K562 (cell line): Measurements from ENCODE around the gene CD9. TPM values are rescaled to one million over a fixed set of nuclear protein-coding genes. Genes with fewer than 3 reads are reported as not detected.

Source experiments
- ATAC-seq: fragments of 200-7000 bp; cut with Tn5 transposase; 3 replicates; pipeline ENCODE4 v1.9.1; 2020; ENCODE audit warnings: moderate library complexity
- BruUV-seq: library from RNA; stranded (reverse); fragments of 400-500 nt; replicated peaks from 2 replicates; lab custom pipeline; 2021; lab: Mats Ljungman, UMichigan
- CTCF ChIA-PET: fragments of 300-600 bp; formaldehyde crosslinking; extraction: SDS; loops from one replicate; lab custom pipeline; 2021; ENCODE audit warnings: low intra/inter-chr PET ratio; lab: Yijun Ruan, JAX
- POLR2A ChIA-PET: fragments of 300-600, 350-650 bp; sonication (Branson Sonifier 250); formaldehyde crosslinking; extraction: SDS; loops from one replicate; lab custom pipeline; 2021; ENCODE audit warnings: antibody characterized with exemption, inconsistent platforms; lab: Yijun Ruan, JAX
- DNase-seq, 4 experiments: peaks; one replicate each; pipeline versions ENCODE4 v3.0.0 to v3.0.0-alpha.2; 2011 to 2018; ENCODE audit warnings: low spot score in 3 of 4, mixed read lengths in 3 of 4; ENCODE audit errors: extremely low read depth in 1 of 4
- FAIRE-seq: peaks from 2 replicates; lab custom pipeline; 2011; peaks lifted over from hg19 to GRCh38; lab: Jason Lieb, UNC
- H2AFZ ChIP-seq: 2 replicates; pipeline ENCODE4 v1.6.0; 2011; ENCODE audit warnings: low read depth, low read length, control low read depth, inconsistent platforms
- H3K27ac ChIP-seq: fragments of 200-600 bp; 3 replicates; pipeline ENCODE4 v1.8.0; 2011; ENCODE audit warnings: low read depth, mild to moderate bottlenecking, control low read depth, inconsistent platforms, low read length, moderate library complexity, mixed read lengths; ENCODE audit errors: extremely low read depth
- H3K27me3 ChIP-seq, 2 experiments: fragments of 300-600 bp in 1 of 2; 2 replicates in 1 of 2; 3 replicates in 1 of 2; pipeline versions ENCODE4 v1.6.0 to v1.8.0; 2011; ENCODE audit warnings: inconsistent platforms in 2 of 2, low read length in 2 of 2, mild to moderate bottlenecking in 1 of 2, mixed read lengths in 1 of 2, moderate library complexity in 1 of 2; ENCODE audit not compliant: control insufficient read depth in 2 of 2, insufficient read depth in 2 of 2
- H3K36me3 ChIP-seq: fragments of 300-600 bp; 3 replicates; pipeline ENCODE4 v1.8.0; 2011; ENCODE audit warnings: mild to moderate bottlenecking, low read length, inconsistent platforms; ENCODE audit not compliant: control insufficient read depth, insufficient read depth
- H3K4me1 ChIP-seq, 2 experiments: fragments of 200-600 bp in 1 of 2; replicated peaks in 1 of 2; 2 replicates in 1 of 2; 3 replicates in 1 of 2; pipeline versions ENCODE4 v1.5.1 to v1.8.0; 2011; ENCODE audit warnings: inconsistent platforms in 2 of 2, low read length in 2 of 2, mild to moderate bottlenecking in 1 of 2, mixed read lengths in 1 of 2, moderate library complexity in 1 of 2; ENCODE audit not compliant: control insufficient read depth in 2 of 2, insufficient read depth in 2 of 2
- H3K4me2 ChIP-seq: 2 replicates; pipeline ENCODE4 v1.6.1; 2011; ENCODE audit warnings: low read length, control low read depth, inconsistent platforms, mixed read lengths; ENCODE audit not compliant: insufficient read depth
- H3K4me3 ChIP-seq: fragments of 200-600 bp; sonication (generic), shearing (Covaris generic); 2 replicates; pipeline ENCODE4 v1.5.1; 2016; ENCODE audit warnings: control low read depth, inconsistent platforms
- H3K79me2 ChIP-seq: fragments of 200-600 bp; 3 replicates; pipeline ENCODE4 v1.8.0; 2011; ENCODE audit warnings: low read length, inconsistent platforms; ENCODE audit not compliant: control insufficient read depth, insufficient read depth
- H3K9ac ChIP-seq, 2 experiments: 2 replicates each; pipeline versions ENCODE4 v1.6.0 to v1.6.1; 2011; ENCODE audit warnings: low read depth in 2 of 2, low read length in 2 of 2, control low read depth in 1 of 2, inconsistent platforms in 1 of 2, mild to moderate bottlenecking in 1 of 2, mixed read lengths in 1 of 2; ENCODE audit not compliant: insufficient read depth in 1 of 2
- H3K9me1 ChIP-seq: one replicate; pipeline ENCODE4 v1.6.0; 2011; ENCODE audit warnings: inconsistent platforms, mild to moderate bottlenecking, low read length, moderate library complexity; ENCODE audit not compliant: control insufficient read depth, insufficient read depth
- H3K9me3 ChIP-seq: replicated peaks from 2 replicates; pipeline ENCODE4 v1.5.1; 2011; ENCODE audit warnings: low read depth, low read length, inconsistent platforms; ENCODE audit not compliant: control insufficient read depth, insufficient read depth
- H4K20me1 ChIP-seq: replicated peaks from 2 replicates; pipeline ENCODE4 v1.6.1; 2011; ENCODE audit warnings: low read length, inconsistent platforms, mixed read lengths; ENCODE audit not compliant: control insufficient read depth, insufficient read depth
- CC2D1A ChIP-seq: fragments of 450-650 bp; IDR thresholded peaks from 2 replicates; pipeline ENCODE4 v1.6.1; 2017; ENCODE audit warnings: mild to moderate bottlenecking
- HCFC1 ChIP-seq: IDR thresholded peaks from 2 replicates; pipeline ENCODE4 v1.6.1; 2012; ENCODE audit warnings: low read depth, low read length, improper control_type of control experiment
- HMG20B ChIP-seq: fragments of 250-450 bp; sonication (Bioruptor Pico); IDR thresholded peaks from 2 replicates; pipeline ENCODE4 v1.5.0; 2021; ENCODE audit warnings: mild to moderate bottlenecking
- HNRNPK ChIP-seq: fragments of 200-400 bp; formaldehyde crosslinking; IDR thresholded peaks from one replicate; pipeline ENCODE4 v1.6.1; 2018; ENCODE audit warnings: mild to moderate bottlenecking, low read depth, low read length; ENCODE audit not compliant: poor library complexity, severe bottlenecking
- MCM7 ChIP-seq, 2 experiments: fragments of 450-650 bp; IDR thresholded peaks; 2 replicates each; pipeline ENCODE4 v1.6.1; 2016 to 2018
- MYNN ChIP-seq, 2 experiments: sonication (generic); formaldehyde crosslinking in 1 of 2; IDR thresholded peaks; 2 replicates each; pipeline versions ENCODE4 v1.5.0 to v1.6.1; 2016 to 2020; ENCODE audit warnings: antibody characterized with exemption in 1 of 2, missing genetic modification reagents in 1 of 2
- NRF1 ChIP-seq, 2 experiments: fragments of 450-650 bp; IDR thresholded peaks in 1 of 2; conservative IDR thresholded peaks in 1 of 2; 2 replicates each; pipeline ENCODE4 v1.6.1; 2014; ENCODE audit warnings: mild to moderate bottlenecking in 2 of 2
- PHF8 ChIP-seq: fragments of 200-600 bp; sonication (generic); IDR thresholded peaks from 2 replicates; pipeline ENCODE4 v1.6.1; 2012; ENCODE audit warnings: mixed run types, mild to moderate bottlenecking, inconsistent platforms, low read length, moderate library complexity, borderline replicate concordance
- YY1 ChIP-seq, 3 experiments: IDR thresholded peaks; 2 replicates each; pipeline ENCODE4 v1.6.1; 2011; ENCODE audit warnings: low read length in 2 of 3, mild to moderate bottlenecking in 2 of 3, moderate library complexity in 2 of 3, borderline replicate concordance in 1 of 3, control low read depth in 1 of 3, low read depth in 1 of 3; ENCODE audit not compliant: insufficient read depth in 3 of 3, insufficient replicate concordance in 2 of 3, control insufficient read depth in 1 of 3, insufficient read length in 1 of 3; ENCODE audit errors: extremely low read depth in 1 of 3
- WGBS: fragments of 100-300 bp; shearing (Covaris generic); methylation state at CpG from one replicate; pipeline ENCODE4 v1.1.6; 2016; ENCODE audit warnings: low coverage, mixed read lengths; ENCODE audit not compliant: insufficient coverage; ENCODE audit errors: missing lambda C conversion rate; 5-methylcytosine and 5-hydroxymethylcytosine counted together
- in situ Hi-C: fragments of 300-500 bp; cut with MboI; formaldehyde crosslinking; loops from 4 replicates; pipeline ENCODE4 v1.15.0; 2018; ENCODE audit warnings: inconsistent platforms, mixed read lengths
- intact Hi-C: fragments of 100-400 bp; cut with micrococcal nuclease; formaldehyde crosslinking; loops from 2 replicates; pipeline ENCODE4 v1.14.2; 2022
- polyA plus RNA-seq, 8 experiments: library from polyadenylated mRNA; depleted of rRNA in 4 of 8; stranded (reverse) in 5 of 8; unstranded in 3 of 8; fragments of >200 nt; fragmentation: Nextera tagmentation in 2 of 8; fragmentation: Illumina TruSeq in 1 of 8; extraction: Ambion mirVana in 2 of 8; extraction: Trizol in 1 of 8; gene quantifications; 2 replicates each; pipeline versions ENCODE4 v1.2.1 to v1.2.3, GENCODE V29; 2011 to 2014; ENCODE audit warnings: inconsistent platforms in 1 of 8, missing spikeins in 1 of 8
- total RNA-seq, 7 experiments: library from RNA; depleted of rRNA in 6 of 7; stranded (reverse); fragments of >200 nt in 6 of 7; fragmentation: Illumina TruSeq in 2 of 7; extraction: Trizol in 2 of 7; gene quantifications; 2 replicates each; pipeline versions ENCODE4 v1.2.1 to v1.2.3, GENCODE V29; 2011 to 2021; ENCODE audit warnings: low replicate concordance in 1 of 7
- TF ChIP-seq, protein P1 (sequence below): fragments of 250-450 bp; sonication (Bioruptor Pico); IDR thresholded peaks from 2 replicates; pipeline ENCODE4 v1.5.0; 2020; ENCODE audit warnings: mild to moderate bottlenecking, borderline replicate concordance
- TF ChIP-seq, protein P2 (sequence below): fragments of 250-450 bp; sonication (Bioruptor Pico); IDR thresholded peaks from 2 replicates; pipeline ENCODE4 v1.4.0; 2020; ENCODE audit warnings: mild to moderate bottlenecking, moderate library complexity
- TF ChIP-seq, protein P3 (sequence below), 2 experiments: fragments of 450-650 bp; IDR thresholded peaks; 2 replicates each; pipeline ENCODE4 v1.6.1; 2018; ENCODE audit warnings: mild to moderate bottlenecking in 2 of 2, low read depth in 1 of 2; ENCODE audit not compliant: partially characterized antibody in 2 of 2

CD9 gene
- total and polyA plus RNA-seq, 9 of the 15 experiments (the other 6 are each of a cell fraction or from before 2014, with no cell fraction given): 0.43 to 5.6 (median 0.62) TPM

DNA sequence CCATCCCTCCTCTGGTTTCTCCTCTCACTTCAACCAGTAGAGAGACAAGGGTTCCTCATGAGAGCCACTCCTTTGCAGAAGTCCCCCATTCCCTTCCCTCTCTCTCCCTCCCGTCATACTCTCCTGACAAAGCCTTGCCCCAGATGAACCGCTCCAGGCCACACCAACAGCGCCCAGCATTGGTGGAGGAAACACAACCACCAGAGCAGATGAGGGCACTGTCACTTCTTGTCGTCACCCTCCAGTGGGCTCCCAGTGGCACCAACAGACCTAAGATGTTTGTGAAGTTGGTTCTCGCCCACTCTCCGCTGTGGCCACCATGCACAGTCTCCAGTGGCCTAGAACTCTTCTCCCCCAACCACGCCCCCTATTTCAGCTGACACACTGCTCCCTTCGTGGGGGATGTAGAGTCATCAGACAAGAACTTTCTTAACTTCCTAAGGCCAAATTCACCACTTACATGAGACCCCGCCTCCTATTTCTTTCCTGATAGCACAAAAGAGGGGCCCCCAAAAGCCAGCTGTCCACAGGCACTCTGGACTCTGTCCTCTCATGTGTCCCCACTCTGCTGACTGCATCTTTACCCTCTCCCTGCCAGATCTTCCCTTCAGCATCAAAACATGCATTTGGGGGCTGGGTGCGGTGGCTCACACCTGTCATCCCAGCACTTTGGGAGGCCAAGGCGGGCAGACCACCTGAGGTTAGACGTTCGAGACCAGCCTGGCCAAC is 81.0 kb downstream of the CD9 start:
- no peak for DNase-seq
- ChIA-PET CTCF (no interaction called here), POLR2A (no interaction called here)
- TF ChIP-seq, protein P1, sequence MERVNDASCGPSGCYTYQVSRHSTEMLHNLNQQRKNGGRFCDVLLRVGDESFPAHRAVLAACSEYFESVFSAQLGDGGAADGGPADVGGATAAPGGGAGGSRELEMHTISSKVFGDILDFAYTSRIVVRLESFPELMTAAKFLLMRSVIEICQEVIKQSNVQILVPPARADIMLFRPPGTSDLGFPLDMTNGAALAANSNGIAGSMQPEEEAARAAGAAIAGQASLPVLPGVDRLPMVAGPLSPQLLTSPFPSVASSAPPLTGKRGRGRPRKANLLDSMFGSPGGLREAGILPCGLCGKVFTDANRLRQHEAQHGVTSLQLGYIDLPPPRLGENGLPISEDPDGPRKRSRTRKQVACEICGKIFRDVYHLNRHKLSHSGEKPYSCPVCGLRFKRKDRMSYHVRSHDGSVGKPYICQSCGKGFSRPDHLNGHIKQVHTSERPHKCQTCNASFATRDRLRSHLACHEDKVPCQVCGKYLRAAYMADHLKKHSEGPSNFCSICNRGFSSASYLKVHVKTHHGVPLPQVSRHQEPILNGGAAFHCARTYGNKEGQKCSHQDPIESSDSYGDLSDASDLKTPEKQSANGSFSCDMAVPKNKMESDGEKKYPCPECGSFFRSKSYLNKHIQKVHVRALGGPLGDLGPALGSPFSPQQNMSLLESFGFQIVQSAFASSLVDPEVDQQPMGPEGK (CRISPR knock-in tag): no peak
- TF ChIP-seq HNRNPK (no peak), MYNN (IDR thresholded peaks at IDR 0.05) (no peak), MYNN (CRISPR knock-in tag; IDR thresholded peaks at IDR 0.05) (no peak), NRF1 (conservative IDR thresholded peaks at IDR 0.05 in 1 of 2, IDR thresholded peaks at IDR 0.05 in 1 of 2) (no peak), YY1 (IDR thresholded peaks at IDR 0.05; ENCODE audit: borderline replicate concordance in 1 of 3, control insufficient read depth in 1 of 3, extremely low read depth in 1 of 3, insufficient read depth in 3 of 3, insufficient read length in 1 of 3, insufficient replicate concordance in 2 of 3, low read depth in 1 of 3, low read length in 2 of 3) (no peak), HCFC1 (no peak), HMG20B (CRISPR knock-in tag) (no peak), MCM7 (IDR thresholded peaks at IDR 0.05) (no peak), CC2D1A (no peak), PHF8 (no peak)
- TF ChIP-seq, protein P2, sequence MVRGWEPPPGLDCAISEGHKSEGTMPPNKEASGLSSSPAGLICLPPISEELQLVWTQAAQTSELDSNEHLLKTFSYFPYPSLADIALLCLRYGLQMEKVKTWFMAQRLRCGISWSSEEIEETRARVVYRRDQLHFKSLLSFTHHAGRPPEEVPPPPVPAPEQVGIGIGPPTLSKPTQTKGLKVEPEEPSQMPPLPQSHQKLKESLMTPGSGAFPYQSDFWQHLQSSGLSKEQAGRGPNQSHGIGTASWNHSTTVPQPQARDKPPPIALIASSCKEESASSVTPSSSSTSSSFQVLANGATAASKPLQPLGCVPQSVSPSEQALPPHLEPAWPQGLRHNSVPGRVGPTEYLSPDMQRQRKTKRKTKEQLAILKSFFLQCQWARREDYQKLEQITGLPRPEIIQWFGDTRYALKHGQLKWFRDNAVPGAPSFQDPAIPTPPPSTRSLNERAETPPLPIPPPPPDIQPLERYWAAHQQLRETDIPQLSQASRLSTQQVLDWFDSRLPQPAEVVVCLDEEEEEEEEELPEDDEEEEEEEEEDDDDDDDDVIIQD (CRISPR knock-in tag): no peak
- TF ChIP-seq, protein P3, sequence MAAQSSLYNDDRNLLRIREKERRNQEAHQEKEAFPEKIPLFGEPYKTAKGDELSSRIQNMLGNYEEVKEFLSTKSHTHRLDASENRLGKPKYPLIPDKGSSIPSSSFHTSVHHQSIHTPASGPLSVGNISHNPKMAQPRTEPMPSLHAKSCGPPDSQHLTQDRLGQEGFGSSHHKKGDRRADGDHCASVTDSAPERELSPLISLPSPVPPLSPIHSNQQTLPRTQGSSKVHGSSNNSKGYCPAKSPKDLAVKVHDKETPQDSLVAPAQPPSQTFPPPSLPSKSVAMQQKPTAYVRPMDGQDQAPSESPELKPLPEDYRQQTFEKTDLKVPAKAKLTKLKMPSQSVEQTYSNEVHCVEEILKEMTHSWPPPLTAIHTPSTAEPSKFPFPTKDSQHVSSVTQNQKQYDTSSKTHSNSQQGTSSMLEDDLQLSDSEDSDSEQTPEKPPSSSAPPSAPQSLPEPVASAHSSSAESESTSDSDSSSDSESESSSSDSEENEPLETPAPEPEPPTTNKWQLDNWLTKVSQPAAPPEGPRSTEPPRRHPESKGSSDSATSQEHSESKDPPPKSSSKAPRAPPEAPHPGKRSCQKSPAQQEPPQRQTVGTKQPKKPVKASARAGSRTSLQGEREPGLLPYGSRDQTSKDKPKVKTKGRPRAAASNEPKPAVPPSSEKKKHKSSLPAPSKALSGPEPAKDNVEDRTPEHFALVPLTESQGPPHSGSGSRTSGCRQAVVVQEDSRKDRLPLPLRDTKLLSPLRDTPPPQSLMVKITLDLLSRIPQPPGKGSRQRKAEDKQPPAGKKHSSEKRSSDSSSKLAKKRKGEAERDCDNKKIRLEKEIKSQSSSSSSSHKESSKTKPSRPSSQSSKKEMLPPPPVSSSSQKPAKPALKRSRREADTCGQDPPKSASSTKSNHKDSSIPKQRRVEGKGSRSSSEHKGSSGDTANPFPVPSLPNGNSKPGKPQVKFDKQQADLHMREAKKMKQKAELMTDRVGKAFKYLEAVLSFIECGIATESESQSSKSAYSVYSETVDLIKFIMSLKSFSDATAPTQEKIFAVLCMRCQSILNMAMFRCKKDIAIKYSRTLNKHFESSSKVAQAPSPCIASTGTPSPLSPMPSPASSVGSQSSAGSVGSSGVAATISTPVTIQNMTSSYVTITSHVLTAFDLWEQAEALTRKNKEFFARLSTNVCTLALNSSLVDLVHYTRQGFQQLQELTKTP (IDR thresholded peaks at IDR 0.05; ENCODE audit: low read depth in 1 of 2, partially characterized antibody in 2 of 2): no peak
- H3K79me2 ChIP-seq: no peaks in the 10 kb centered on the region
- no peaks in the 10 kb centered on the region for H3K9me3 ChIP-seq
- H3K36me3 ChIP-seq: no peaks in the 10 kb centered on the region
- 27% methylated on average over 8 of the region's 13 CpGs for WGBS
- no peak for ATAC-seq
- peaks cover 6 to 14% of the 10 kb centered on the region in 2 experiments; a peak in 4 of 5 replicates for H3K4me1 ChIP-seq
- peaks cover 3 to 12% of the 10 kb centered on the region in 2 experiments; a peak in 3 of 5 replicates for H3K27me3 ChIP-seq
- in situ Hi-C loops: no loop called here
- no peaks in the 10 kb centered on the region for H3K9me1 ChIP-seq
- H3K27ac ChIP-seq: no peak overlapping the region
- no peak overlapping the region for H3K4me3 ChIP-seq
- H2AFZ ChIP-seq: no peak overlapping the region
- intact Hi-C loops: no loop called here
- BruUV-seq: no TSS peak
- H3K9ac ChIP-seq: no peak overlapping the region
- no peak for FAIRE-seq
- H4K20me1 ChIP-seq: no peaks in the 10 kb centered on the region; the same call in 1 of the 2 replicates
- H3K4me2 ChIP-seq: no peak overlapping the region
